ENCODE data around the gene AANAT.

Gene AANAT

DNA sequence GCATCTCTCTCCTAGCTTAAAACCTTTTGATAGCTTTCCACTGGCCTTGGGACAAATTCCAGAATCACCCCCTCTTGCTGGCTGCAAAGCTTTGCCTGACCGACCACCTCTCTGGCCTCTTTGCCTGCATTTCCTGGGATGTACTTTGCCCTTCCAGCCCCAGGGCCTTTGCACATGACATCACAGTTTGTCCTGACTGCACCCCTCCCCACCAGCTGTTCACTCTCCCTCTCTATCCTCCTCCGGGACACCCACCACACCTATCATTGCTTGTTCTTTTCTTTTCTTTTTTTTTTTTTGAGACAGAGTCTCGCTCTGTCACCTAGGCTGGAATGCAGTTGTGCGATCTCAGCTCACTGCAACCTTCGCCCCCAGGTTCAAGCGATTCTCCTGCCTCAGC, 7.9 kb downstream of the AANAT start:
- Histone ChIP-seq H3K4me3 (ENCODE audit: low read depth in 1 of 2, low read length in 2 of 2) (no peak overlapping the region), H3K9me3 (ENCODE audit: control insufficient read depth in 1 of 2, low read length in 2 of 2) (no peaks in the 10 kb centered on the region), H3K27me3 (ENCODE audit: control insufficient read depth in 1 of 2, insufficient read depth in 2 of 2, low read length in 2 of 2) (no peaks in the 10 kb centered on the region), H3K9ac (ENCODE audit: low read depth in 1 of 2, low read length in 2 of 2) (no peak overlapping the region), H3K27ac (ENCODE audit: low read depth, low read length) (no peak overlapping the region), H3K36me3 (ENCODE audit: control insufficient read depth in 1 of 2, insufficient read depth in 2 of 2, low read length in 2 of 2) (peaks cover 9 to 42% of the 10 kb centered on the region in 2 donors), H3K4me1 (ENCODE audit: control insufficient read depth in 1 of 2, insufficient read depth in 2 of 2, low read length in 2 of 2) (no peaks in the 10 kb centered on the region)

DNA sequence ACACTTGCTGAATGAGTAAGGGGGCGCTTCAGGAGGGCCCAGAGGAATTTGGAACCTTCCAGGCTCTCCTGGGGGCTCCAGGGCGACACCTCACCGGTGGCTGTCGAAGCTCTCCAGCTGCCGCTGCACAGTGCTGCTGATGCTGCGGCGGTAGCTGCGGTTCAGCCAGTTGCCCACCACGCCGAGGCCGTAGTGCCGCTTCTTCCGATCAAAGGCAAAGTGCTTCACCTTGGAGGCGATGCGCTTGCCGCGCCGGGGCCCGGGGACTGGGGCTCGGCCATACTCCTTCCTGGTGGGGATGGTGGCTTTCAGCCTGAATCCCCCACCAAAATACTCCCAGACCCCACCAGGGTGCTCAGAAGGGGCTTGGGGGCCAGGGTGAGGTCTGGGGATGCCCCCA, 9.3 kb downstream of the AANAT start:
- H3K9me3 ChIP-seq (ENCODE audit: control insufficient read depth in 1 of 2, low read length in 2 of 2): no peaks in the 10 kb centered on the region
- no peaks in the 10 kb centered on the region for H3K27me3 ChIP-seq (ENCODE audit: control insufficient read depth in 1 of 2, insufficient read depth in 2 of 2, low read length in 2 of 2)
- H3K4me3 ChIP-seq (ENCODE audit: low read depth in 1 of 2, low read length in 2 of 2): no peak overlapping the region
- H3K4me1 ChIP-seq (ENCODE audit: control insufficient read depth in 1 of 2, insufficient read depth in 2 of 2, low read length in 2 of 2): no peaks in the 10 kb centered on the region
- peaks cover 9 to 31% of the 10 kb centered on the region in 2 donors for H3K36me3 ChIP-seq (ENCODE audit: control insufficient read depth in 1 of 2, insufficient read depth in 2 of 2, low read length in 2 of 2)
- H3K27ac ChIP-seq (ENCODE audit: low read depth, low read length): no peak overlapping the region
- H3K9ac ChIP-seq (ENCODE audit: low read depth in 1 of 2, low read length in 2 of 2): no peak overlapping the region

DNA sequence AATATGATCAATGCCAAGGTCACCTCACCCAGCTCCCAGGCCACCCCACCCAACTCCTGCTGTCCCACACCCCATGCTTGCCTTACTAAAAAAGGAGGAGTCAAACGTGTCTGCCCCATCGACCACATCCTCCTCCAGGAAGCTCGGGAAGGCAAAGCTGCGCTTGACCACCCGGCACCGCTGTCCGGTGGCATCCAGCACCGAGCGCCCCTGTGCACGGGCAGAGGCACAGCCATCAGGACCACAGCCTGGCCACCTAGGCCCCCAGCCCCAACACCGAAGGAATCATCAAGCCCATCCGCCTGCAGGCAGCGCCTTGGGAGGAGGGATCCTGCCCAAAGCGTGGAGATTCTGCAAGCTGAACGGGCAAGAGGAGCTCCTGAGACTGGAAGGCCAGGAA, 10.2 kb downstream of the AANAT start:
- H3K4me1 ChIP-seq (ENCODE audit: control insufficient read depth in 1 of 2, insufficient read depth in 2 of 2, low read length in 2 of 2): no peaks in the 10 kb centered on the region
- no peak overlapping the region for H3K4me3 ChIP-seq (ENCODE audit: low read depth in 1 of 2, low read length in 2 of 2)
- H3K27me3 ChIP-seq (ENCODE audit: control insufficient read depth in 1 of 2, insufficient read depth in 2 of 2, low read length in 2 of 2): no peaks in the 10 kb centered on the region
- no peak overlapping the region for H3K9ac ChIP-seq (ENCODE audit: low read depth in 1 of 2, low read length in 2 of 2)
- H3K27ac ChIP-seq (ENCODE audit: low read depth, low read length): no peak overlapping the region
- no peaks in the 10 kb centered on the region for H3K9me3 ChIP-seq (ENCODE audit: control insufficient read depth in 1 of 2, low read length in 2 of 2)
- peaks cover 4 to 23% of the 10 kb centered on the region in 2 donors for H3K36me3 ChIP-seq (ENCODE audit: control insufficient read depth in 1 of 2, insufficient read depth in 2 of 2, low read length in 2 of 2)

DNA sequence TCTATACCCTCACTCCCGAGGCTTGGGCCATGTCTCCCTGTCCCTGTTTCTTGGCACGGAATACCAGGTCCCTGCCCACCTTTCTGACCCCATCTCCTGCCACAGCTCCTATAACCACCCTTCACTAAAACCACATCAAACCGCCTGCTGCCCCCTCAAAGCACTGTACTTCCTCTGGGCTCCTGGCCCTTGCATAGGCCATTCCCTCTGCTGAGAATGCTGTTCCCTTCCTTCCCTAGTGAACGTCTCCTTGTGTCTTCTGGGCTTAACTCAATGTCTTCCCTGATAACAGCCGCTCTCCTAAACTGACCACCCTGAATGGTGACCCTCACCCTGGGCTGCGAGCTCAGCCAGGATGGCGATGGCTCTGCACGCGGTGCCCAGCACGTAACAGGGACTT, 10.7 kb downstream of the AANAT start:
- Histone ChIP-seq H3K9me3 (ENCODE audit: control insufficient read depth in 1 of 2, low read length in 2 of 2) (no peaks in the 10 kb centered on the region), H3K27ac (ENCODE audit: low read depth, low read length) (no peak overlapping the region), H3K9ac (ENCODE audit: low read depth in 1 of 2, low read length in 2 of 2) (no peak overlapping the region), H3K36me3 (ENCODE audit: control insufficient read depth in 1 of 2, insufficient read depth in 2 of 2, low read length in 2 of 2) (peaks cover 3 to 19% of the 10 kb centered on the region in 2 donors), H3K27me3 (ENCODE audit: control insufficient read depth in 1 of 2, insufficient read depth in 2 of 2, low read length in 2 of 2) (no peaks in the 10 kb centered on the region), H3K4me3 (ENCODE audit: low read depth in 1 of 2, low read length in 2 of 2) (no peak overlapping the region), H3K4me1 (ENCODE audit: control insufficient read depth in 1 of 2, insufficient read depth in 2 of 2, low read length in 2 of 2) (no peaks in the 10 kb centered on the region)

DNA sequence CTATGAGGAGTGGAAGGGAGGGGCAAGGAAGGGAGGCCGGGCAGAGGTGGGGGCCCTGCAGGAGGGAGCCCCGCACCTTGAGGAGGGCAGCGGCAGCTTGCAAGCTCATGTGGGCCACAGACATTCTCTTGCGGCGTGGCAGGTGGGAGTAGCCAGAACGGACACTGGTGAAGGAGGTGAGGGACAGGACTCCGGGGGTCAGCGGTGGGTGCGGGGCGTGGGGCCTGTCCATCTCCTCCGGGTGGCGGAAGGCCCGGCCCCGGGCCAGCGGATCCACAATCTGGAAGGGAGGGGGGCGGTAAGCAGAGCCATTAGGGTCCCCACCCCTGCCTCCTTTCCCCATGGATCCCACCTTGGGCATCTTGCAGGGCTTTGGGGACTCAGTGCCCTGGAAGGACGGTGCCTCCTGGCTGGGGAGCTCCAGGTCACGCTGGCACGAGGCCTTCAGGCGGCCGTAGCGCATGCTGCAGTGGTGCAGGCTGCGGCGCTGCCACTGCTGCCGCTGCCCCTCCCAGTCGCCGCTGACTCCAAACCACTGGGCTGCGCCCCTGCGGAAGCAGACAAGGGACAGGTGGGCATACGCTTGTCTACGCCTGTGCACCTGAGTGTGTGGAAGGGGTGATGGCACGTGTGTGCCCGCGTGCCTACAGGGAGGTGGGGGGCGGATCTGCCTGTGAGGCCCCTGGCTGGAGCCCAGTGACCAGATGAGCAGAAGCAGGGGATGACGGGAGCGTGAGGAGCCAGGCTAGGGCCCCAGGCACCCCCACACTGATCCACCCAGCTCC, 11.5 kb downstream of the AANAT start:
- Histone ChIP-seq H3K4me1 (ENCODE audit: control insufficient read depth in 1 of 2, insufficient read depth in 2 of 2, low read length in 2 of 2) (no peaks in the 10 kb centered on the region), H3K36me3 (ENCODE audit: control insufficient read depth in 1 of 2, insufficient read depth in 2 of 2, low read length in 2 of 2) (peaks cover 3 to 17% of the 10 kb centered on the region in 2 donors), H3K27ac (ENCODE audit: low read depth, low read length) (no peak overlapping the region), H3K9ac (ENCODE audit: low read depth in 1 of 2, low read length in 2 of 2) (no peak overlapping the region), H3K4me3 (ENCODE audit: low read depth in 1 of 2, low read length in 2 of 2) (no peak overlapping the region), H3K9me3 (ENCODE audit: control insufficient read depth in 1 of 2, low read length in 2 of 2) (no peaks in the 10 kb centered on the region), H3K27me3 (ENCODE audit: control insufficient read depth in 1 of 2, insufficient read depth in 2 of 2, low read length in 2 of 2) (no peaks in the 10 kb centered on the region)

DNA sequence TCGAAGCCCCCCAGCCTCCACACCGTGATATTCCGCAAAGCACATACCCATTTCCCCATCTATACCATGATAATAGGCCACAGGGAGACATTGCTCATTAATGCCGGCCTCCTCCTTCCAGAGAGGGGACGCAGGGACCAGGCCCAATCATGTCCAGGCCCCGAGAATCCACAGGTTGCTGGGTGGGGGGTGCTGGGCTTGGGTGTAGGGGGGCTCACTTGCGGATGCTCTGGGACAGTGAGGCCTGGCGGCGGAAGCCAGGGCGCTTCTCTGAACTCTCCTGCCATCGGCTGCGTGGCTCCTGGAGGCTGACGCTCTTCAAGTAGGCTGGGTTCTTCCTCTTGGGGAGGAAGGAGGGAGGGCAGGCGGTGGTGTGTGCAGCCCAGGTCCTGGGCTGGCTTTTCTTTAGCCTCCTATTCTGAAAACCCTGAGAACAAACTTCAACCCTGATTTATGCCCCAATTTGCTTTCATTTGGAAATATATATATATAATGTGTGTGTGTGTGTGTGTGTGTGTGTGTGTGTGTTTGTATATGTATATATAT, 12.2 kb downstream of the AANAT start:
- Histone ChIP-seq H3K36me3 (ENCODE audit: control insufficient read depth in 1 of 2, insufficient read depth in 2 of 2, low read length in 2 of 2) (peaks cover 3 to 11% of the 10 kb centered on the region in 2 donors), H3K27me3 (ENCODE audit: control insufficient read depth in 1 of 2, insufficient read depth in 2 of 2, low read length in 2 of 2) (no peaks in the 10 kb centered on the region), H3K4me3 (ENCODE audit: low read depth in 1 of 2, low read length in 2 of 2) (no peak overlapping the region), H3K9me3 (ENCODE audit: control insufficient read depth in 1 of 2, low read length in 2 of 2) (no peaks in the 10 kb centered on the region), H3K27ac (ENCODE audit: low read depth, low read length) (no peak overlapping the region), H3K4me1 (ENCODE audit: control insufficient read depth in 1 of 2, insufficient read depth in 2 of 2, low read length in 2 of 2) (no peaks in the 10 kb centered on the region), H3K9ac (ENCODE audit: low read depth in 1 of 2, low read length in 2 of 2) (no peak overlapping the region)

DNA sequence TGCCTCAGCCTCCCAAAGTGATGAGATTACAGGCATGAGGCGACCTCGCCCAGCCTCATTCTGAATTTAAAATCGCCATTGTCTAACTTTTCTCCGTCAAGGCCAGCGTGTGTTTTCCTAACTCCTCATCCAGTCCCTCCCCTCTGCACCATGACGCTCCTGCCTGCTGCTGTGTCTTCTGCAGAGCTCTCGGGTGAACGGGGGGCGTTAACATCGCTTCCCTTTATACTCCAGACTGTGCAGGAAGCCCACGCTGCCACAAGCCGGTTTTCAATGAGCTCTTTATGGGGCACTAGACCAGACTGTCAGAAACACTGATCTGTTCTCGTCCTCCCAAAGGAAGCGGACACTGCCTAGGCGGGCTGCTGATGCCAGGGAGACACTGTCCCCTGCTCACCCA, 13.2 kb downstream of the AANAT start:
- Histone ChIP-seq H3K4me3 (ENCODE audit: low read depth in 1 of 2, low read length in 2 of 2) (no peak overlapping the region), H3K36me3 (ENCODE audit: control insufficient read depth in 1 of 2, insufficient read depth in 2 of 2, low read length in 2 of 2) (peaks cover 3 to 7% of the 10 kb centered on the region in 2 donors), H3K9ac (ENCODE audit: low read depth in 1 of 2, low read length in 2 of 2) (no peak overlapping the region), H3K9me3 (ENCODE audit: control insufficient read depth in 1 of 2, low read length in 2 of 2) (no peaks in the 10 kb centered on the region), H3K4me1 (ENCODE audit: control insufficient read depth in 1 of 2, insufficient read depth in 2 of 2, low read length in 2 of 2) (no peaks in the 10 kb centered on the region), H3K27me3 (ENCODE audit: control insufficient read depth in 1 of 2, insufficient read depth in 2 of 2, low read length in 2 of 2) (no peaks in the 10 kb centered on the region), H3K27ac (ENCODE audit: low read depth, low read length) (peak overlapping the region; percentile 42)

DNA sequence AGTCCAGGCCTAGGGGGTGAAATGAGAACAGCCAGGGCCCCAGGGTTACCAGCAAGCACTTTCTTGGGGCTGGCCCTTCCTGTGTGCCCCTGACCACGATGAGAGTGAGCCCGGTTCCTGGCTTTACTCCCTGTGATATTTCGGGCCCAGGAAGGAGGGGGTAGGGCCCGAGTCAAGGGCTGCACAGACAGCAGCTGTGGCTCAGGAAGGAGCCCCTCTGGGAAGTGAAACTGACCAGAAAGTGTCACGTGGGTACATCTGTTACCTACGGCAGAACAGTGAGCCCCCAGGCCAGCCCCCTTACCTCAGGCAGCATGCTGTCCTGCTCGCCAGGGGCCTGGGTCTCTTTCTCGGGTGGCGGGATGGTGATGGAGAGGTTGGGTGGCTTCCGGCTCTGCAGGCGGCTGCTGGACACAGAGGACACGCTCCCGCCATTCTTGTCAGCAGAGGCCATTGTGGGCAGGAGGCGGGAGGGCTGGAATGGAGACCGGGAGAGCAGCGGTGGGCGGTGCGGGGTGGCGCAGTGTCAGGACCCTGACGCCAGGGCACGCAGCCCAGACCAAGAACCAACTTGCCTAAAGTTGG, 13.8 kb downstream of the AANAT start:
- no peaks in the 10 kb centered on the region for H3K4me1 ChIP-seq (ENCODE audit: control insufficient read depth in 1 of 2, insufficient read depth in 2 of 2, low read length in 2 of 2)
- H3K27me3 ChIP-seq (ENCODE audit: control insufficient read depth in 1 of 2, insufficient read depth in 2 of 2, low read length in 2 of 2): no peaks in the 10 kb centered on the region
- peaks cover 3 to 7% of the 10 kb centered on the region in 2 donors for H3K36me3 ChIP-seq (ENCODE audit: control insufficient read depth in 1 of 2, insufficient read depth in 2 of 2, low read length in 2 of 2)
- no peak overlapping the region for H3K4me3 ChIP-seq (ENCODE audit: low read depth in 1 of 2, low read length in 2 of 2)
- no peaks in the 10 kb centered on the region for H3K9me3 ChIP-seq (ENCODE audit: control insufficient read depth in 1 of 2, low read length in 2 of 2)
- no peak overlapping the region for H3K9ac ChIP-seq (ENCODE audit: low read depth in 1 of 2, low read length in 2 of 2)
- H3K27ac ChIP-seq (ENCODE audit: low read depth, low read length): peak overlapping the region; percentile 42

DNA sequence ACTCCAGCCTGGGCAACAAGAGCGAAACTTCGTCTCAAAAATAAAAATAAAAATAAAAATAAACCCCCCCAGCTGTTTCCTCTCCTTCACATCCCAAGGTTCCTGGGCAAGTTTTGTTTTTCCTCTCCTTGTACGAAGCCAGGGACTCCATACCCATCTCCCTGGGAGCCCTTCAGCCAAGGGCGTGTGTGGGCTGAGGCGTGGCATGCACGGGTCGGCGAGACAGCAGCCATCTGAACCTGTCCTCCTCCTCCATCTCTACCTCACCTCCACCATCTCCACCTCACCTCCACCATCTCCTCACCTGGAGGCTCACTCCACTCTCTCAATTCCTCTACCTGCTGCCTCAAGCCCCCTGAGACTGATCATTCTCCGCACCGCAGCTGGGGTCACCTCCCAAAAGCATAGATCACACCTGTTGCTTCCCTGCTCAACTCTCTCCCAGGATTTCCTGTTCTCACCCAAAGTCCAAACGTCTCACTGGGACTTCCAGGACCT, 16.9 kb downstream of the AANAT start:
- H3K27ac ChIP-seq (ENCODE audit: low read depth, low read length): no peak overlapping the region
- H3K27me3 ChIP-seq (ENCODE audit: control insufficient read depth in 1 of 2, insufficient read depth in 2 of 2, low read length in 2 of 2): no peaks in the 10 kb centered on the region
- H3K9me3 ChIP-seq (ENCODE audit: control insufficient read depth in 1 of 2, low read length in 2 of 2): no peaks in the 10 kb centered on the region
- peaks cover 0 to 3% of the 10 kb centered on the region in 2 donors for H3K36me3 ChIP-seq (ENCODE audit: control insufficient read depth in 1 of 2, insufficient read depth in 2 of 2, low read length in 2 of 2)
- H3K4me1 ChIP-seq (ENCODE audit: control insufficient read depth in 1 of 2, insufficient read depth in 2 of 2, low read length in 2 of 2): no peaks in the 10 kb centered on the region
- no peak overlapping the region for H3K9ac ChIP-seq (ENCODE audit: low read depth in 1 of 2, low read length in 2 of 2)
- H3K4me3 ChIP-seq (ENCODE audit: low read depth in 1 of 2, low read length in 2 of 2): no peak overlapping the region

DNA sequence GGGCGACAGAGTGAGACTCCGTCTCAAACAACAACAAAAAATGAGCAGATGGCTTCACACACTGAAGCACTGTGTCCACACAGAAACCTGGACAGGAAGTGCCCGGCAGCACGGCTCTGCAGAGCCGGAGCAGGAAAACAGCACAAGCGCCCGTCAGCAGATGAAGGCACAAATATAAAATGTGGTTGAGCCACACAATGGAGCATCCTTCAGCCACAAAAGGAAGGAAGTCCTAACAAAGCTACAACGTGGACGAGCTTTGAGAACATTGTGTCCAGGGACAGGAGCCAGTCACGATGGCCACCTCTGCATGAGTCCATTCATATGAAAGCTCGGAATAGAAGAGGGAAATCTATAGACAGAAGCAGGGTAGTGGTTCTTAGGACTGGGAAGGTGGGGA, 18.2 kb downstream of the AANAT start:
- Histone ChIP-seq H3K9ac (ENCODE audit: low read depth in 1 of 2, low read length in 2 of 2) (no peak overlapping the region), H3K4me1 (ENCODE audit: control insufficient read depth in 1 of 2, insufficient read depth in 2 of 2, low read length in 2 of 2) (peaks cover 9 to 11% of the 10 kb centered on the region in 2 donors), H3K36me3 (ENCODE audit: control insufficient read depth in 1 of 2, insufficient read depth in 2 of 2, low read length in 2 of 2) (peaks cover 0 to 3% of the 10 kb centered on the region in 2 donors), H3K27me3 (ENCODE audit: control insufficient read depth in 1 of 2, insufficient read depth in 2 of 2, low read length in 2 of 2) (no peaks in the 10 kb centered on the region), H3K4me3 (ENCODE audit: low read depth in 1 of 2, low read length in 2 of 2) (no peak overlapping the region), H3K9me3 (ENCODE audit: control insufficient read depth in 1 of 2, low read length in 2 of 2) (no peaks in the 10 kb centered on the region), H3K27ac (ENCODE audit: low read depth, low read length) (no peak overlapping the region)

Data from duodenal mucosa (tissue), 2 donors.